Measurements from ENCODE around the gene TREM1. TPM values are rescaled to one million over a fixed set of nuclear protein-coding genes. Genes with fewer than 3 reads are reported as not detected.

Gene TREM1
- 0.29 and 0.44 TPM in 2 replicates for total RNA-seq

GRCh38 chr6:41286544-41287346, at the start of gene TREM1:
Gene TREM1, minus strand, starts transcription at chr6:41286682. Its CDS starts 27 bp downstream, at chr6:41286655.

DNA sequence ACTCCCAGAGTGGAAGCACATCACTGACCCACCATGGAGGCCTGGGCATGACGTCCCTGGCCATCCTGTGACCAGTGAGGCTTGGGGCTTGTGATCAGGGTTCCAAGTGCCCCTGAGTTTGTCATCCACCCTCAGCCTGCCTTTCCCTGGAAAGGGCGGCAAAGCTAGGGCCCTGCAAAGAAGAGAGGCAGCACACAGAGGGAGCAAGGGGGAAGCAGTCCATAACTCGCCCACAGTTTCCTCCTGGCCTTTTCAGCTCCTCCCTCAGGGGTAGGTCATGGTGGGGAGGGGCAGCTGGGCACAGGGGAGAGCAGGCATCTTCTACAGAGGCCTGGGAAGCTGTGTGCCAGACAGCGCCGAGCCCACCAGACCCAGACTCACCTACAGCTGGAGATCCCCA, 48.8 kb upstream of the TREM1 start, which contains the start of gene NCR2:
Gene NCR2, plus strand, starts transcription at position 313 of the 400 bp plus-strand sequence. CDS start 269 bp downstream, outside the sequence.

DNA sequence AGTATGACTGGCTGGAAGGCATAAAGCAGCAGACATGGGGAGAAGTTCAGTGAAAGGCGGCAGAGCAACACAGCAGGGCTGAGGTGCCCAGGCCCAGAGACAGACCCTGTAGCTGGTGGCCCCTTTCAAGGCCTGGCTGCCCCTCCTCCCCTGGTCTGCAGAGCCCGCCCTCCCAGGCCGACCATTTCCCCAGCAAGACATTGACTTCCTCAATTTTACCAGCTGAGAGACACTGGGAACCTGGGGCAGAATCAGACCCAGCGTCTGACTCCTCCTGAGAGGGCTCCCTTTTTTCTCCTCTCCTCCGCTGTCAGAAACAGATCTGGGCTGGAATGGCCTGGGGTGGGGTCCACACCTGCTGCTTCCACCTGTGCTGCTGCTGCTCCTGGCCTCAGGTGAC, 58.4 kb downstream of the TREM1 start, which contains the start of gene TREML4:
Gene TREML4, plus strand, starts transcription at position 254 of the 400 bp plus-strand sequence. Its CDS starts 79 bp downstream, at position 333.

Small RNA genes within 50 kb of the gene (small RNA-seq; reads per million reads assigned to genes)
- gene AL391903.2 (ENCODE audit: low replicate concordance) (not detected), gene AL391903.3 (ENCODE audit: low replicate concordance) (not detected), gene RNA5SP207 (ENCODE audit: low replicate concordance) (0.23 reads per million), gene RNU6-643P (ENCODE audit: low replicate concordance) (not detected)

Other genes with a start within 250 kb of the TREM1 start
- not detected in 2 replicates for gene UNC5CL, start 247.5 kb downstream of the TREM1 start, total RNA-seq
- not detected in 2 replicates for gene TSPO2, start 244.2 kb downstream of the TREM1 start, total RNA-seq
- gene APOBEC2, start 233.5 kb downstream of the TREM1 start, total RNA-seq = not detected in 2 replicates
- gene OARD1, start 214.3 kb downstream of the TREM1 start, total RNA-seq = 6.4 and 7.0 TPM in 2 replicates
- gene NFYA, start 213.7 kb downstream of the TREM1 start, total RNA-seq = 8.1 and 14.0 TPM in 2 replicates
- gene TREML1, start 132.3 kb downstream of the TREM1 start, total RNA-seq = not detected in 2 replicates
- gene TREM2, start 123.6 kb downstream of the TREM1 start, total RNA-seq = 0.22 TPM in 1 of 2 replicates, not detected in the other
- not detected in 2 replicates for gene TREML2, start 85.5 kb downstream of the TREM1 start, total RNA-seq
- not detected in 2 replicates for gene TREML4, start 58.3 kb downstream of the TREM1 start, total RNA-seq
- not detected in 2 replicates for gene NCR2, start 48.9 kb upstream of the TREM1 start, total RNA-seq